Natural killer cell (primary cell): ENCODE measurements around the gene TP53INP2. TPM values are rescaled to one million over a fixed set of nuclear protein-coding genes. Genes with fewer than 3 reads are reported as not detected.

Experiments used
- ATAC-seq, 3 donors: fragments of 150-1000 bp in 2 of 3; fragments of 200-7000 bp in 1 of 3; cut with Tn5 transposase; 1 replicate in 1 of 3; 2 replicates in 2 of 3; pipeline ENCODE4 v1.10.0; 2021; ENCODE audit warnings: mild to moderate bottlenecking in 2 of 3, moderate library complexity in 2 of 3
- DNase-seq, 2 donors: peaks; one replicate each; pipeline versions ENCODE4 v3.0.0 to v3.0.0-alpha.2; 2013 to 2021; ENCODE audit warnings: mixed read lengths in 1 of 2
- H3K27ac ChIP-seq: one replicate; pipeline ENCODE4 v1.5.1; 2013; ENCODE audit warnings: mild to moderate bottlenecking, low read length
- H3K27me3 ChIP-seq: one replicate; pipeline ENCODE4 v1.6.1; 2013; ENCODE audit warnings: low read length; ENCODE audit not compliant: control insufficient read depth, insufficient read depth
- H3K36me3 ChIP-seq: one replicate; pipeline ENCODE4 v1.6.1; 2013; ENCODE audit warnings: low read length; ENCODE audit not compliant: control insufficient read depth, insufficient read depth
- H3K4me1 ChIP-seq: one replicate; pipeline ENCODE4 v1.6.1; 2013; ENCODE audit warnings: low read length; ENCODE audit not compliant: control insufficient read depth, insufficient read depth
- H3K4me3 ChIP-seq: one replicate; pipeline ENCODE4 v1.5.1; 2013; ENCODE audit warnings: low read length
- H3K9me3 ChIP-seq: one replicate; pipeline ENCODE4 v1.6.1; 2013; ENCODE audit warnings: low read length; ENCODE audit not compliant: control insufficient read depth, insufficient read depth
- H3K27ac Mint-ChIP-seq, 2 donors: one replicate each; pipeline ENCODE4 v1.8.0; 2022; ENCODE audit warnings: mild to moderate bottlenecking in 2 of 2, mixed read lengths in 2 of 2, moderate library complexity in 1 of 2
- H3K27me3 Mint-ChIP-seq, 2 donors: one replicate each; pipeline ENCODE4 v1.8.0; 2022; ENCODE audit warnings: low read depth in 2 of 2, mixed read lengths in 2 of 2
- H3K36me3 Mint-ChIP-seq: one replicate; pipeline ENCODE4 v1.8.0; 2022; ENCODE audit warnings: mixed read lengths
- H3K4me1 Mint-ChIP-seq, 2 donors: one replicate each; pipeline ENCODE4 v1.8.0; 2022; ENCODE audit warnings: mixed read lengths in 2 of 2
- H3K4me3 Mint-ChIP-seq: one replicate; pipeline ENCODE4 v1.8.0; 2022; ENCODE audit warnings: mild to moderate bottlenecking, moderate library complexity, mixed read lengths
- H3K9me3 Mint-ChIP-seq, 2 donors: one replicate each; pipeline ENCODE4 v1.8.0; 2022; ENCODE audit warnings: mixed read lengths in 2 of 2
- WGBS: methylation state at CpG from one replicate; pipeline ENCODE4 v1.1.7; 2013; ENCODE audit warnings: missing lambda C conversion rate; ENCODE audit not compliant: insufficient coverage; 5-methylcytosine and 5-hydroxymethylcytosine counted together
- intact Hi-C: fragments of 100-400 bp; cut with micrococcal nuclease; formaldehyde crosslinking; loops from one replicate; pipeline ENCODE4 v1.14.2; 2022
- total RNA-seq, 4 donors: library from RNA; stranded (reverse); fragments of 120-200 nt in 1 of 4; gene quantifications; one replicate each; pipeline versions ENCODE4 v1.2.3 to v1.2.4, GENCODE V29; 2013 to 2022
- TF ChIP-seq, protein P1 (sequence below): fragments of 200-600 bp; IDR thresholded peaks from one replicate; pipeline ENCODE4 v1.8.0; 2022; ENCODE audit warnings: antibody characterized with exemption

Gene TP53INP2
- total RNA-seq, 3 donors from 2014 or later (not counting 1 experiment from before 2014, with no cell fraction given) = 30.7 to 56.3 (median 35.9) TPM

DNA sequence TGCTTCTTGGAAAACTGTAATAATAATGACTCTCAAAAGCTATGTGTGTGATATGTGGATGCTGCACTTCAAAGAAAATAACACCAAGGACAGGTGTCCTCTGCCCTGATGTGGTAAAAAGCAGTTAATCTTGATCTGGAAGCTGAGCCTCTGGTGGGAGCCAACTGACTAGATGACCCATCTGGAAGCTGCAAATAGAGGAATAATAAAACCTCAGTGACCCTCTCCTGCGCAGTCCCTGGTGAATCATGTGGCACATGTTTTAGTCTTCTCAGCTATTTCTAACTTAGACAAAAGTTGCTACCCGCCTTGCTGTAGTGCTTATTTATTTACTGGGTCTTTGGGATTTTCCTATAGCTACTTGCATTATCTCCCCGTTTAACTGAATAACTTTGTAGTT, 47.3 kb downstream of the TP53INP2 start:
- H3K4me1 Mint-ChIP-seq = no peaks in the 10 kb centered on the region
- H3K4me3 Mint-ChIP-seq = no peak overlapping the region
- no peaks in the 10 kb centered on the region for H3K27me3 ChIP-seq
- no peak overlapping the region for H3K27ac ChIP-seq
- no peak overlapping the region for H3K4me3 ChIP-seq
- no peaks in the 10 kb centered on the region for H3K9me3 ChIP-seq
- no peaks in the 10 kb centered on the region for H3K27me3 Mint-ChIP-seq
- peaks cover 51% of the 10 kb centered on the region for H3K36me3 ChIP-seq
- WGBS = 90% methylated on average over 2 of the region's 3 CpGs
- H3K4me1 ChIP-seq = no peaks in the 10 kb centered on the region
- ATAC-seq (no peak), DNase-seq (no peak)
- no peaks in the 10 kb centered on the region for H3K9me3 Mint-ChIP-seq
- no peak overlapping the region for H3K27ac Mint-ChIP-seq
- TF ChIP-seq, protein P1, sequence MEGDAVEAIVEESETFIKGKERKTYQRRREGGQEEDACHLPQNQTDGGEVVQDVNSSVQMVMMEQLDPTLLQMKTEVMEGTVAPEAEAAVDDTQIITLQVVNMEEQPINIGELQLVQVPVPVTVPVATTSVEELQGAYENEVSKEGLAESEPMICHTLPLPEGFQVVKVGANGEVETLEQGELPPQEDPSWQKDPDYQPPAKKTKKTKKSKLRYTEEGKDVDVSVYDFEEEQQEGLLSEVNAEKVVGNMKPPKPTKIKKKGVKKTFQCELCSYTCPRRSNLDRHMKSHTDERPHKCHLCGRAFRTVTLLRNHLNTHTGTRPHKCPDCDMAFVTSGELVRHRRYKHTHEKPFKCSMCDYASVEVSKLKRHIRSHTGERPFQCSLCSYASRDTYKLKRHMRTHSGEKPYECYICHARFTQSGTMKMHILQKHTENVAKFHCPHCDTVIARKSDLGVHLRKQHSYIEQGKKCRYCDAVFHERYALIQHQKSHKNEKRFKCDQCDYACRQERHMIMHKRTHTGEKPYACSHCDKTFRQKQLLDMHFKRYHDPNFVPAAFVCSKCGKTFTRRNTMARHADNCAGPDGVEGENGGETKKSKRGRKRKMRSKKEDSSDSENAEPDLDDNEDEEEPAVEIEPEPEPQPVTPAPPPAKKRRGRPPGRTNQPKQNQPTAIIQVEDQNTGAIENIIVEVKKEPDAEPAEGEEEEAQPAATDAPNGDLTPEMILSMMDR = no peak
- H3K36me3 Mint-ChIP-seq = peaks cover 15% of the 10 kb centered on the region
- intact Hi-C loops = no loop called here

DNA sequence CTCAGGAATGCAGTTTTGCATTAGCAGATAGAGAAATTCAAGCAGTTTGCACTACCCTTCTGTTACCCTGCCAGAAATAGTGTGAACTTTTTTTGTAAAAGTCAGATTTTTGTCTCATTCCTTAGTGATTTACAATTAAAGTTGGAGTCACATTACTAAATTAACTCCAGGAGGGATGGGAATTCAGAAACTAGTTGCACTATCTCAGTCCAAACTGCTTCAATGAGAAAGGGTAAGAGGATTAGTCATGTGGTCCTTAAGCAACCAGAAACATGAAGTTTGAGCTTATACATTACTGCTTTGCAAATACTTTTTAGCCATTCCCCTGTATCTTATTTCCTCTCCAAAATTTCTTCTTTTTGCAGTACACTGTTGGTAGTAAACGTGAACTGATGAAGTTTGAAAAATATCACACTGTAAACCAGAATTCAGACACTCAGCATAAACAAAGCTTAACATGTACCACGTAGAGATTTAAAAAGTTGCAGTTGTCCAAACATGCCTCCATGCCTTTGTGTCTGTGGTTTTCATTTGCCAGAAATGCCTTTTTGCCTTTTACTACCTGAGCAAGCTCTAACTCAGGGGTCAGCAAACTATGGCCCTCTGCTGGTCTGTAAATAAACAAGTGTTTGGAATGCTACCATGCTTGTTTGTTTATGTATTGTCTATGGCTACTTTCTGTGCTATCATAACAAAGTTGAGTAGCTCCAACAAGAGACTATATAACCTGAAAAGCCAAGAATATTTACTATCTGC, 49.7 kb downstream of the TP53INP2 start:
- H3K27ac Mint-ChIP-seq = no peak overlapping the region

DNA sequence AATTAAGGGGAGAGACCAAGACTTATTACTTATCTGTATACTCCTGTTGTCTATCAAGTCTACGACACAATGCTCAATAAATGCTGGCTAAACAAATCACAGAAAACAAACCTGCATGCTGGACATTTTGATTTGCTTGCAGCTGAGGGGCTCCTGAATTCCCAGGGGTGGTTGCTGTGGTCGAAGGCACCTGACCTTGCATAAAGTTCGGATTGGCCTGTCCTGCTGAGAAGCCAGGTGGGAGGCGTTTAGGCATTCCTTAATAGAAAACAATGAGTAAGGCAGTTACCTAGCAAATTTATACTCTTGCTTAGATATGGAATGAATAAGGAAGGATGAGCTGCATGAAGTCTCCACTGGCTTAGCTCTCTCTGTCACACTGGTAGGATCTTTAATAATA, 50.5 kb downstream of the TP53INP2 start:
- Mint-ChIP-seq H3K4me3 (no peak overlapping the region), H3K36me3 (peaks cover 31% of the 10 kb centered on the region), H3K9me3 (no peaks in the 10 kb centered on the region), H3K27ac (no peak overlapping the region), H3K4me1 (peaks cover 5 to 6% of the 10 kb centered on the region in 2 donors), H3K27me3 (no peaks in the 10 kb centered on the region)
- DNase-seq = no peak
- no peak overlapping the region for H3K4me3 ChIP-seq
- TF ChIP-seq, protein P1 = no peak
- H3K27me3 ChIP-seq = no peaks in the 10 kb centered on the region
- H3K4me1 ChIP-seq = no peaks in the 10 kb centered on the region
- H3K9me3 ChIP-seq = no peaks in the 10 kb centered on the region
- H3K27ac ChIP-seq = no peak overlapping the region
- 84% methylated on average over 4 of the region's 4 CpGs for WGBS
- intact Hi-C loops = no loop called here
- no peak for ATAC-seq
- peaks cover 63% of the 10 kb centered on the region for H3K36me3 ChIP-seq

More for the DNA sequence above, 49.7 kb downstream of the TP53INP2 start:
- Mint-ChIP-seq H3K27me3 (no peaks in the 10 kb centered on the region), H3K4me1 (no peaks in the 10 kb centered on the region), H3K4me3 (no peak overlapping the region), H3K36me3 (peaks cover 25% of the 10 kb centered on the region), H3K9me3 (no peaks in the 10 kb centered on the region)
- peaks cover 64% of the 10 kb centered on the region for H3K36me3 ChIP-seq
- no peak overlapping the region for H3K4me3 ChIP-seq
- intact Hi-C loops = no loop called here
- no peak for DNase-seq
- H3K4me1 ChIP-seq = no peaks in the 10 kb centered on the region
- no peaks in the 10 kb centered on the region for H3K27me3 ChIP-seq
- no peak for ATAC-seq
- no peaks in the 10 kb centered on the region for H3K9me3 ChIP-seq
- 97% methylated on average over 2 of the region's 2 CpGs for WGBS
- no peak overlapping the region for H3K27ac ChIP-seq
- TF ChIP-seq, protein P1 = no peak

DNA sequence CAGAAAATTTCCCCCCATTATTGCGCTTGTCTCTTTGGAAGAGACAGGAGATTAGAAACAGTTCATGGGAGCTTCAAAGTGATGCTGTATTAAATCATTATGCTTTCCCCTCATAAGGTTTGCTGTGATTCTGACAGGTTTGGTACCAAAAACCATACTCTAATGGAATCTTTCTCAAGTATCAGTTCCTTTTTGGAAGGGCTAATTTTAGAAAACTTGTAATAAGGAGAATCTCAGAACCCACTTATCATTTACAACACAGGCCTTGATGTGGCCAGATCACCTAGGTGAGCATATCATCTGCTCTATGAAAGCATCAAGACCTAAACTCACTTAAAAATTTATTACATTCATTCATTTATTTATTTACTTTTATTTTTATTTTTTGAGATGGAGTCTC, 51.2 kb downstream of the TP53INP2 start:
- H3K9me3 Mint-ChIP-seq = no peaks in the 10 kb centered on the region
- no peaks in the 10 kb centered on the region for H3K4me1 ChIP-seq
- intact Hi-C loops = no loop called here
- H3K4me3 Mint-ChIP-seq = no peak overlapping the region
- DNase-seq (no peak), ATAC-seq (no peak)
- peaks cover 5 to 6% of the 10 kb centered on the region in 2 donors for H3K4me1 Mint-ChIP-seq
- H3K27ac ChIP-seq = no peak overlapping the region
- no CpG with 5 or more reads among the region's 1 CpG for WGBS
- no peak overlapping the region for H3K4me3 ChIP-seq
- no peaks in the 10 kb centered on the region for H3K9me3 ChIP-seq
- H3K36me3 Mint-ChIP-seq = peaks cover 32% of the 10 kb centered on the region
- no peaks in the 10 kb centered on the region for H3K27me3 Mint-ChIP-seq
- no peaks in the 10 kb centered on the region for H3K27me3 ChIP-seq
- H3K36me3 ChIP-seq = peaks cover 58% of the 10 kb centered on the region
- TF ChIP-seq, protein P1 = no peak
- no peak overlapping the region for H3K27ac Mint-ChIP-seq
